HG03097 (cell line): ENCODE data around the gene SMYD3.
"Not testable (repeated sequence)": the region's sequence is repeated elsewhere in the genome, so short reads cannot be mapped to it uniquely, and the experiment has no call there.

ENCODE experiments used
- ATAC-seq: cut with Tn5 transposase; IDR thresholded peaks from one replicate; pipeline ENCODE4 v1.9.1; 2021; ENCODE audit not compliant: unreplicated experiment, low FRiP score

SMYD3 gene

GRCh38 chr1:245829826-245830225 is 677.3 kb downstream of the SMYD3 start:
- ATAC-seq = no peak

- ATAC-seq = no peak
Observed at GRCh38 chr1:245829194-245829593, 677.9 kb downstream of the SMYD3 start.

- ATAC-seq = no peak
Observed at GRCh38 chr1:245827301-245827700, 679.8 kb downstream of the SMYD3 start.

GRCh38 chr1:245825128-245825901 is 681.8 kb downstream of the SMYD3 start:
- no peak for ATAC-seq

- no peak for ATAC-seq
Observed at GRCh38 chr1:245823408-245824147, 683.5 kb downstream of the SMYD3 start.

- no peak for ATAC-seq
Observed at GRCh38 chr1:245822996-245823395, 684.1 kb downstream of the SMYD3 start.

GRCh38 chr1:245818363-245818762 is 688.7 kb downstream of the SMYD3 start:
- ATAC-seq = not testable (repeated sequence)

- not testable (repeated sequence) for ATAC-seq
Observed at GRCh38 chr1:245816496-245816895, 690.6 kb downstream of the SMYD3 start.

GRCh38 chr1:245814651-245815050 is 692.4 kb downstream of the SMYD3 start:
- no peak for ATAC-seq

GRCh38 chr1:245812278-245812677 is 694.8 kb downstream of the SMYD3 start:
- no peak for ATAC-seq

GRCh38 chr1:245810789-245811337 is 696.2 kb downstream of the SMYD3 start:
- no peak for ATAC-seq

- ATAC-seq = no peak
Observed at GRCh38 chr1:245810181-245810769, 696.8 kb downstream of the SMYD3 start.

- ATAC-seq = no peak
Observed at GRCh38 chr1:245809361-245809760, 697.7 kb downstream of the SMYD3 start.

- no peak for ATAC-seq
Observed at GRCh38 chr1:245807954-245808719, 698.9 kb downstream of the SMYD3 start.

GRCh38 chr1:245807306-245807705 is 699.8 kb downstream of the SMYD3 start:
- ATAC-seq = peak; percentile 47

GRCh38 chr1:245805532-245805931 is 701.5 kb downstream of the SMYD3 start:
- no peak for ATAC-seq

GRCh38 chr1:245804696-245805095 is 702.4 kb downstream of the SMYD3 start:
- ATAC-seq = no peak

- no peak for ATAC-seq
Observed at GRCh38 chr1:245803666-245804037, 703.4 kb downstream of the SMYD3 start.

GRCh38 chr1:245802941-245803665 is 704.0 kb downstream of the SMYD3 start:
- ATAC-seq = no peak
